Body of pancreas (tissue), 4 donors: ENCODE data around the gene DNAH1.

Experiments
- POLR2A ChIP-seq, 3 donors: fragments of 450-650 bp; IDR thresholded peaks; one replicate each; pipeline ENCODE4 v1.6.1; 2016; ENCODE audit warnings: antibody characterized with exemption in 3 of 3, mild to moderate bottlenecking in 2 of 3
- TF ChIP-seq, protein P1 (sequence below), 7 experiments: fragments of 450-650 bp in 4 of 7; fragments of 200-600 bp in 3 of 7; sonication (generic) in 3 of 7; IDR thresholded peaks; one replicate each; pipeline ENCODE4 v1.5.1; 2016 to 2019; ENCODE audit warnings: antibody characterized with exemption in 7 of 7

DNA sequence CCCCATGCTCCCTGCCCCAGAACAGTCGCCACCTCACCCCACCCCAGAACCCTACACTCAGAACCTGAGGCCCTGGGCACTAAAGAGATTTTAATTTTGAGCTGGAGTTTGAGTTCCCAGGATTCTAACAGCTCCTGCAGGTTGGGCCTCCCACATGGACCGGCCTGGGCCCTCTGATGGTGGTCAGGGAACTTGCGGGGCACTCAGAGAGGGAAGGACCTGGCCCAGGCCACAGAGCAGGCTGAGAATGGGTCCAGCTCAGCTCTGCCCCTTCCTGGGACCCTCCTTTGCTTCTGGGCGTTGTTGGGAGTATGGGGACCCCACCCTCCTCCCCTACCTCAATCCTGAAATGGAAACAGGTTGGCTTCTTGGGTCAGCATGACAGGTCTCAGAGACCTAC is 129.9 kb downstream of the DNAH1 start:
- TF ChIP-seq POLR2A (IDR thresholded peaks at IDR 0.05), result no peak
- TF ChIP-seq, protein P1, sequence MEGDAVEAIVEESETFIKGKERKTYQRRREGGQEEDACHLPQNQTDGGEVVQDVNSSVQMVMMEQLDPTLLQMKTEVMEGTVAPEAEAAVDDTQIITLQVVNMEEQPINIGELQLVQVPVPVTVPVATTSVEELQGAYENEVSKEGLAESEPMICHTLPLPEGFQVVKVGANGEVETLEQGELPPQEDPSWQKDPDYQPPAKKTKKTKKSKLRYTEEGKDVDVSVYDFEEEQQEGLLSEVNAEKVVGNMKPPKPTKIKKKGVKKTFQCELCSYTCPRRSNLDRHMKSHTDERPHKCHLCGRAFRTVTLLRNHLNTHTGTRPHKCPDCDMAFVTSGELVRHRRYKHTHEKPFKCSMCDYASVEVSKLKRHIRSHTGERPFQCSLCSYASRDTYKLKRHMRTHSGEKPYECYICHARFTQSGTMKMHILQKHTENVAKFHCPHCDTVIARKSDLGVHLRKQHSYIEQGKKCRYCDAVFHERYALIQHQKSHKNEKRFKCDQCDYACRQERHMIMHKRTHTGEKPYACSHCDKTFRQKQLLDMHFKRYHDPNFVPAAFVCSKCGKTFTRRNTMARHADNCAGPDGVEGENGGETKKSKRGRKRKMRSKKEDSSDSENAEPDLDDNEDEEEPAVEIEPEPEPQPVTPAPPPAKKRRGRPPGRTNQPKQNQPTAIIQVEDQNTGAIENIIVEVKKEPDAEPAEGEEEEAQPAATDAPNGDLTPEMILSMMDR (IDR thresholded peaks at IDR 0.05), result no peak
